Measurements from ENCODE around the gene BEND7. TPM values are rescaled to one million over a fixed set of nuclear protein-coding genes. Genes with fewer than 3 reads are reported as not detected.

The BEND7 gene
- total and polyA plus RNA-seq, 2 of the 13 experiments (the other 11 are each of a cell fraction or from before 2014, with no cell fraction given), result 14.1 to 17.1 TPM

DNA sequence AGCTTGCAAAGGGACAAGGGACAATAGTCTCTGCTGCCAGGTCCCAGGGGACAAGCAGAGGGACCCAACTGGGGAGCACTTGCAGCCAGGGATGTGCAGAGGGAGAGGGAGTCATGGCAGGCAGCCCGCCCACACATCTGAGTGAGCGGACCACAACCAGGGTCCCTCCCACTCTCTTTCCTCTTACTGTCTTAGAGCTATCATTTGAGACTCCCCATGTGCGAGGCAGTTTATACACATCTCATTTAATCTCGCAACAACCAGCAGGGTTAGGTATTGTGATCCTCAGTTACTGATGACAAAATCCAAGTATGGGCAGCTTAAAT lies 70.2 kb downstream of the BEND7 start:
- POLR2A ChIA-PET, result no interaction called here
- no peak overlapping the region for H3K4me2 ChIP-seq (ENCODE audit: low read depth, low read length)
- 93% methylated on average over 4 of the region's 4 CpGs for WGBS (ENCODE audit: low lambda C conversion rate)
- no peaks in the 10 kb centered on the region for H3K4me1 ChIP-seq (ENCODE audit: insufficient read depth, low read length)
- H3K9me3 ChIP-seq (ENCODE audit: low read length), result no peaks in the 10 kb centered on the region
- no peak overlapping the region for H3K27ac ChIP-seq (ENCODE audit: extremely low read length, insufficient read depth, low read length)
- H3K79me2 ChIP-seq (ENCODE audit: insufficient read depth, low read length), result no peaks in the 10 kb centered on the region
- BruUV-seq (replicated peaks), result no TSS peak
- in situ Hi-C loops (cut with HindIII; ENCODE audit: extremely low pct_ligation_motif_present, low pct_unique_long_range_greater_than_20kb), result no loop called here
- H3K4me3 ChIP-seq (replicated peaks in 1 of 3; ENCODE audit: insufficient read depth in 1 of 3, low read depth in 2 of 3, low read length in 3 of 3), result no peak overlapping the region
- FAIRE-seq (no peak), ATAC-seq (no peak), DNase-seq (ENCODE audit: low spot score) (no peak)
- intact Hi-C loops (cut with micrococcal nuclease; ENCODE audit: unreplicated experiment), result no loop called here
- H3K9ac ChIP-seq (ENCODE audit: insufficient read depth, low read depth, low read length), result no peak overlapping the region
- no peaks in the 10 kb centered on the region for H3K27me3 ChIP-seq (ENCODE audit: control insufficient read depth in 1 of 2, insufficient read depth in 2 of 2, low read length in 2 of 2)
- H4K20me1 ChIP-seq (ENCODE audit: insufficient read depth, low read length), result no peaks in the 10 kb centered on the region
- H2AFZ ChIP-seq (ENCODE audit: low read length), result no peak overlapping the region
- peaks cover 4 to 9% of the 10 kb centered on the region in 2 experiments; a peak in 3 of 5 replicates for H3K36me3 ChIP-seq (replicated peaks in 1 of 2; ENCODE audit: control insufficient read depth in 1 of 2, insufficient read depth in 2 of 2, low read length in 2 of 2)
- CTCF ChIA-PET (ENCODE audit: low intra/inter-chr PET ratio, low total read pairs), result no interaction called here
- TF ChIP-seq TAF1 (CRISPR knock-in tag; IDR thresholded peaks at IDR 0.05) (no peak), FIP1L1 (IDR thresholded peaks at IDR 0.05; ENCODE audit: borderline replicate concordance, insufficient read depth, low read depth, low read length) (no peak), KLF11 (CRISPR knock-in tag; IDR thresholded peaks at IDR 0.05) (no peak)
- TF ChIP-seq, protein P1, sequence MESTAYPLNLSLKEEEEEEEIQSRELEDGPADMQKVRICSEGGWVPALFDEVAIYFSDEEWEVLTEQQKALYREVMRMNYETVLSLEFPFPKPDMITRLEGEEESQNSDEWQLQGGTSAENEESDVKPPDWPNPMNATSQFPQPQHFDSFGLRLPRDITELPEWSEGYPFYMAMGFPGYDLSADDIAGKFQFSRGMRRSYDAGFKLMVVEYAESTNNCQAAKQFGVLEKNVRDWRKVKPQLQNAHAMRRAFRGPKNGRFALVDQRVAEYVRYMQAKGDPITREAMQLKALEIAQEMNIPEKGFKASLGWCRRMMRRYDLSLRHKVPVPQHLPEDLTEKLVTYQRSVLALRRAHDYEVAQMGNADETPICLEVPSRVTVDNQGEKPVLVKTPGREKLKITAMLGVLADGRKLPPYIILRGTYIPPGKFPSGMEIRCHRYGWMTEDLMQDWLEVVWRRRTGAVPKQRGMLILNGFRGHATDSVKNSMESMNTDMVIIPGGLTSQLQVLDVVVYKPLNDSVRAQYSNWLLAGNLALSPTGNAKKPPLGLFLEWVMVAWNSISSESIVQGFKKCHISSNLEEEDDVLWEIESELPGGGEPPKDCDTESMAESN (CRISPR knock-in tag; conservative IDR thresholded peaks at IDR 0.05), result no peak

DNA sequence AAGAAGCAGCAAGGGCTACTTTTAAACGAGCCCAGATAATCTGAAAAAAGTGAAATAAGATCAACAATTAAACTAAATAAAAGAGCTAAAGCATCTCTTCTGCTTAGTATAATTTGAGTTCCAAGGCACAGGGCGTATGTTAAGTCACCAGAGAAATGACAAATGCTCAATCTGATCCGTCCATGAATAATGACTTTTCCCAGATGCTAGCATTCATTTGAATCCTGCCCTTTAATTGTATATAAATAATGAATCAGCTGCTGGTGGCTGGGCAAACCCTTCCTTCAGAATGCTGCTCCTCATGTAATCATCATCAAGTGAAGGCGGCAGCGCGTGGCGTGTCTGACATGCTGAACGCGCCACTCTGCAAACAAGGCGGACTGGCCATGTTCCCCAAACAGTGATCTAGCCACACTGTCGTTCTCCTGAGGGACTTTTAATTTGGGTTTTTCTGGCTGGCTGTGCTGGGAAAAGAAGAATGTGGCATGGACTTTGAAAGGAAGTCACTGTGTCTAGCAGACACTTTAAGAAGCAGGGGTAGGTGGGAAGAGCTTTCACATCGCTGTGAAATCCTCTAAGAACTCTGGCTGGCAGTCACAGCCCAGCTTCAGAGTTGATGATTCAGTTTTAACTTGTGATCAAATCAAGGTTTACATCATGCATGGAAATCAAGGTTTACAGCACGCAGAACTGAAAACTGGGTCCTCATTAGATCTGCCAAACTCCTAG lies 70.7 kb downstream of the BEND7 start:
- H3K36me3 ChIP-seq (replicated peaks in 1 of 2; ENCODE audit: control insufficient read depth in 1 of 2, insufficient read depth in 2 of 2, low read length in 2 of 2), result peaks cover 5 to 9% of the 10 kb centered on the region in 2 experiments; a peak in 3 of 5 replicates
- BruUV-seq (replicated peaks), result no TSS peak
- no peak for ATAC-seq
- H3K4me1 ChIP-seq (ENCODE audit: insufficient read depth, low read length), result no peaks in the 10 kb centered on the region
- no peak overlapping the region for H3K4me3 ChIP-seq (replicated peaks in 1 of 3; ENCODE audit: insufficient read depth in 1 of 3, low read depth in 2 of 3, low read length in 3 of 3)
- intact Hi-C loops (cut with micrococcal nuclease; ENCODE audit: unreplicated experiment) (no loop called here), in situ Hi-C loops (cut with HindIII; ENCODE audit: extremely low pct_ligation_motif_present, low pct_unique_long_range_greater_than_20kb) (no loop called here)
- DNase-seq (ENCODE audit: low spot score), result no peak
- no peak overlapping the region for H3K4me2 ChIP-seq (ENCODE audit: low read depth, low read length)
- no peaks in the 10 kb centered on the region for H4K20me1 ChIP-seq (ENCODE audit: insufficient read depth, low read length)
- no peak for FAIRE-seq
- H3K9me3 ChIP-seq (ENCODE audit: low read length), result no peaks in the 10 kb centered on the region
- H3K27me3 ChIP-seq (ENCODE audit: control insufficient read depth in 1 of 2, insufficient read depth in 2 of 2, low read length in 2 of 2), result no peaks in the 10 kb centered on the region
- CTCF ChIA-PET (ENCODE audit: low intra/inter-chr PET ratio, low total read pairs), result no interaction called here
- POLR2A ChIA-PET, result no interaction called here
- H2AFZ ChIP-seq (ENCODE audit: low read length), result no peak overlapping the region
- no peak overlapping the region for H3K9ac ChIP-seq (ENCODE audit: insufficient read depth, low read depth, low read length)
- WGBS (ENCODE audit: low lambda C conversion rate), result 96% methylated on average over 13 of the region's 13 CpGs
- no peaks in the 10 kb centered on the region for H3K79me2 ChIP-seq (ENCODE audit: insufficient read depth, low read length)
- no peak overlapping the region for H3K27ac ChIP-seq (ENCODE audit: extremely low read length, insufficient read depth, low read length)
- TF ChIP-seq, protein P2, sequence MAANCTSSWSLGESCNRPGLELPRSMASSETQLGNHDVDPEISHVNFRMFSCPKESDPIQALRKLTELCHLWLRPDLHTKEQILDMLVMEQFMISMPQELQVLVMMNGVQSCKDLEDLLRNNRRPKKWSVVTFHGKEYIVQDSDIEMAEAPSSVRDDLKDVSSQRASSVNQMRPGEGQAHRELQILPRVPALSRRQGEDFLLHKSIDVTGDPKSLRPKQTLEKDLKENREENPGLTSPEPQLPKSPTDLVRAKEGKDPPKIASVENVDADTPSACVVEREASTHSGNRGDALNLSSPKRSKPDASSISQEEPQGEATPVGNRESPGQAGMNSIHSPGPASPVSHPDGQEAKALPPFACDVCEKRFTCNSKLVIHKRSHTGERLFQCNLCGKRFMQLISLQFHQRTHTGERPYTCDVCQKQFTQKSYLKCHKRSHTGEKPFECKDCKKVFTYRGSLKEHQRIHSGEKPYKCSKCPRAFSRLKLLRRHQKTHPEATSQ (CRISPR knock-in tag; IDR thresholded peaks at IDR 0.05; ENCODE audit: borderline replicate concordance), result no peak
- TF ChIP-seq ZNF720 (CRISPR knock-in tag; IDR thresholded peaks at IDR 0.05) (no peak), ZNF274 (CRISPR knock-in tag; IDR thresholded peaks at IDR 0.05) (no peak), ZNF816 (CRISPR knock-in tag; IDR thresholded peaks at IDR 0.05; ENCODE audit: borderline replicate concordance) (no peak), GZF1 (CRISPR knock-in tag; IDR thresholded peaks at IDR 0.05) (no peak), RBAK (CRISPR knock-in tag; IDR thresholded peaks at IDR 0.05) (no peak), RBM22 (optimal IDR thresholded peaks at IDR 0.05; ENCODE audit: low read length) (no peak), PITX1 (CRISPR knock-in tag; IDR thresholded peaks at IDR 0.05) (no peak)

Measured in HepG2 (cell line).